ENCODE measurements around the gene AWAT1. TPM values are rescaled to one million over a fixed set of nuclear protein-coding genes. Genes with fewer than 3 reads are reported as not detected.
"Not testable (repeated sequence)": the region's sequence is repeated elsewhere in the genome, so short reads cannot be mapped to it uniquely, and the experiment has no call there.

The AWAT1 gene
- total RNA-seq, 1 donor from 2014 or later = not detected

DNA sequence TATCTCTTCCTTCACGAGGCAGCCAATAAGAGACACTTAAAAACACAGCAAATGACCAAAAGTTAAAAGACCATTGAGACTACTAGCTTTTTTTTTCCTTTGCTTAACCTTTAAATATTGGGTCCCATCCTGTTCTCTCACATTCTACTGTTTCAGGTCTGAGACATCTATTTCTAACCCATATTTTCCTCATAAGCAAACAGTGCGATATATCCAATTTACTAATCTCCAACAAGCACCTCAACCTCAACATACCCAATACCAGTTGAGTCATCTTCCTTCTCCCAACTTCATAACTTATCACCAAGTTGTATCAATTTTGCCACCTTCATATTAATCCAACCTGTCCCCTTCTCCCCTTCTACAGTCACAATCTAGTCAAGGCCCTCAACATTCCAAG, 7.0 kb downstream of the AWAT1 start:
- H3K4me3 ChIP-seq = no peak overlapping the region
- no peak for DNase-seq
- H3K36me3 ChIP-seq = no peaks in the 10 kb centered on the region
- H3K27ac ChIP-seq (replicated peaks) = no peak overlapping the region
- H3K9me3 ChIP-seq (replicated peaks) = no peaks in the 10 kb centered on the region
- intact Hi-C loops (cut with micrococcal nuclease) = no loop called here
- H3K4me1 ChIP-seq = no peaks in the 10 kb centered on the region
- no peaks in the 10 kb centered on the region for H3K27me3 ChIP-seq (ENCODE audit: low read depth)
- TF ChIP-seq, protein P1, sequence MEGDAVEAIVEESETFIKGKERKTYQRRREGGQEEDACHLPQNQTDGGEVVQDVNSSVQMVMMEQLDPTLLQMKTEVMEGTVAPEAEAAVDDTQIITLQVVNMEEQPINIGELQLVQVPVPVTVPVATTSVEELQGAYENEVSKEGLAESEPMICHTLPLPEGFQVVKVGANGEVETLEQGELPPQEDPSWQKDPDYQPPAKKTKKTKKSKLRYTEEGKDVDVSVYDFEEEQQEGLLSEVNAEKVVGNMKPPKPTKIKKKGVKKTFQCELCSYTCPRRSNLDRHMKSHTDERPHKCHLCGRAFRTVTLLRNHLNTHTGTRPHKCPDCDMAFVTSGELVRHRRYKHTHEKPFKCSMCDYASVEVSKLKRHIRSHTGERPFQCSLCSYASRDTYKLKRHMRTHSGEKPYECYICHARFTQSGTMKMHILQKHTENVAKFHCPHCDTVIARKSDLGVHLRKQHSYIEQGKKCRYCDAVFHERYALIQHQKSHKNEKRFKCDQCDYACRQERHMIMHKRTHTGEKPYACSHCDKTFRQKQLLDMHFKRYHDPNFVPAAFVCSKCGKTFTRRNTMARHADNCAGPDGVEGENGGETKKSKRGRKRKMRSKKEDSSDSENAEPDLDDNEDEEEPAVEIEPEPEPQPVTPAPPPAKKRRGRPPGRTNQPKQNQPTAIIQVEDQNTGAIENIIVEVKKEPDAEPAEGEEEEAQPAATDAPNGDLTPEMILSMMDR (IDR thresholded peaks at IDR 0.05; ENCODE audit: borderline replicate concordance) = no peak

DNA sequence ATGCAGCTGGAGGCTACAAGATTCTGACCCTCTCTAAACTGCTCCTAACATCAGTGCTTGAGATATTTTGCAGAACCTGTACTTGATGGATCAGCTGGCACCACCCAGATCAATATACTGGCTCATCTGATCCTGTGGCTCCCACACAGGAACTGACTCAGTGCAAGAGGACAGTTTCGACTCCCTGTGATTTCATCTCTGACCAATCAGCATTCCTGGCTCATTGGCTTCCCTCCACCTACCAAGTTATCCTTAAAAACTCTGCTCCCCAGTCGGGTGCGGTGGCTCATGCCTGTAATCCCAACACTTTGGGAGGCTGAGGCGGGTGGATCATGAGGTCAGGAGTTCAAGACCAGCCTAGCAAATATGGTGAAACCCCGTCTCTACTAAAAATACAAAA, 9.1 kb downstream of the AWAT1 start:
- H3K4me3 ChIP-seq; intact Hi-C loops (cut with micrococcal nuclease); H3K36me3 ChIP-seq; H3K27ac ChIP-seq (replicated peaks); H3K27me3 ChIP-seq (ENCODE audit: low read depth); DNase-seq; H3K9me3 ChIP-seq (replicated peaks); H3K4me1 ChIP-seq: not testable (repeated sequence)

DNA sequence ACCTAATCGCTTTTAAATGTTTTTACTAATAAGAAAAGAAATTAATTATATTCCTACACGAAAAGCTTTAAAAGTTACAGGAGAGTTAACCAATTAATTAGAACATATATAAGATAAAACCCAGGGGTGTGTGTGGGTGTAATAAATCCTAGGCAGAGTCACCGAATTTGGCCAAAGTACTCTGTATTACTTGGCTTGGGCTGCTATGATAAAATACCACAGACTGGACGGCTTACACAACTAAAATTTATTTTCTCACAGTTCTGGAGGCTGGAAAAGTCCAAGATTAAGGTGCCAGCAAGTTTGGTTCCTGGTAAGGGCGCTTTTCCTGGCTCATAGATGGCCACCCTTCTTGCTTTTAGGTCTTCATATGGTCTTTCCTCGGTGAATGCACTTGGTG, 10.4 kb downstream of the AWAT1 start:
- DNase-seq = no peak
- Histone ChIP-seq H3K4me3 (no peak overlapping the region), H3K27me3 (ENCODE audit: low read depth) (no peaks in the 10 kb centered on the region), H3K36me3 (no peaks in the 10 kb centered on the region), H3K27ac (replicated peaks) (no peak overlapping the region), H3K9me3 (replicated peaks) (no peaks in the 10 kb centered on the region), H3K4me1 (no peaks in the 10 kb centered on the region)
- TF ChIP-seq, protein P1 (IDR thresholded peaks at IDR 0.05; ENCODE audit: borderline replicate concordance) = no peak
- intact Hi-C loops (cut with micrococcal nuclease) = no loop called here

DNA sequence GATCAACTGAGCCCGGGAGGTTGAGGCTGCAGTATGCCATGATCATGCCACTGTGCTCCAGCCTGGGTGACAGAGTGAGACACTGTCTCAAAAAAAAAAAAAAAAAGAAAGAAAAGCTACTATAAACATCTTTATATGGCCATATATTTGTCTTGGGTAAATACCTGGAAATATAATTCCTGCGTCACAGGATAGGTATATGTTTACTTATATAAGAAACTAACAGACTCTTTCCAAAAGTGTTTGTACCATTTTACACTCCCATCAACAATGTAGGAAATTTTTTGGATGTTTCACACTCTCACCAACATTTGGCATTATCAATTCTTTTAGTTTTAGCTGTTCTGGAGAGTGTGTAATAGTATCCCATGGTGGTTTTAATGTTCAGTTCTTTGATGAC, 12.8 kb downstream of the AWAT1 start:
- intact Hi-C loops (cut with micrococcal nuclease) = no loop called here
- Histone ChIP-seq H3K4me3 (no peak overlapping the region), H3K4me1 (no peaks in the 10 kb centered on the region), H3K27ac (replicated peaks) (no peak overlapping the region), H3K9me3 (replicated peaks) (no peaks in the 10 kb centered on the region), H3K27me3 (ENCODE audit: low read depth) (no peaks in the 10 kb centered on the region), H3K36me3 (no peaks in the 10 kb centered on the region)
- TF ChIP-seq, protein P1 (IDR thresholded peaks at IDR 0.05; ENCODE audit: borderline replicate concordance) = no peak
- no peak for DNase-seq

DNA sequence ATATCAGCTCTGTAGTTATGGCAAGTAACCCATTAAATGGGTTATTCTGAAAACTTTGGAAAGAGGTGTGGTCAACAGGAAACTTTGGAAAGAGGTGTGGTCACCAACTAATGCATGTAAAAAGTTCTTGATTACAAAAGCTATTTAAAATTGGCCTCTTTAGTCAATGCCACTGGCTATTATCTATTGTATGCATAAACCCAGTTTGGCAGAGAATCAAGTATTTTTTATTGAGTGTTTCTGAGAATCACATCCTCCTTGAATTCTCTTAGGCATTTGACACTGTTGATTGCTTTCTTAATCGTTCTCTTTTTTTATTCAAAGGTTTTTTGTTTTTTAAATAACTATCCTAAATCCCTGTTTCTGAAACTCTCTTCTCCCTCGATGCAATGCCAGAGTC, 18.0 kb downstream of the AWAT1 start:
- no peaks in the 10 kb centered on the region for H3K36me3 ChIP-seq
- TF ChIP-seq, protein P1 (IDR thresholded peaks at IDR 0.05; ENCODE audit: borderline replicate concordance) = no peak
- H3K27ac ChIP-seq (replicated peaks) = no peak overlapping the region
- no peaks in the 10 kb centered on the region for H3K4me1 ChIP-seq
- DNase-seq = no peak
- no peak overlapping the region for H3K4me3 ChIP-seq
- H3K9me3 ChIP-seq (replicated peaks) = no peaks in the 10 kb centered on the region
- intact Hi-C loops (cut with micrococcal nuclease) = no loop called here
- no peaks in the 10 kb centered on the region for H3K27me3 ChIP-seq (ENCODE audit: low read depth)

DNA sequence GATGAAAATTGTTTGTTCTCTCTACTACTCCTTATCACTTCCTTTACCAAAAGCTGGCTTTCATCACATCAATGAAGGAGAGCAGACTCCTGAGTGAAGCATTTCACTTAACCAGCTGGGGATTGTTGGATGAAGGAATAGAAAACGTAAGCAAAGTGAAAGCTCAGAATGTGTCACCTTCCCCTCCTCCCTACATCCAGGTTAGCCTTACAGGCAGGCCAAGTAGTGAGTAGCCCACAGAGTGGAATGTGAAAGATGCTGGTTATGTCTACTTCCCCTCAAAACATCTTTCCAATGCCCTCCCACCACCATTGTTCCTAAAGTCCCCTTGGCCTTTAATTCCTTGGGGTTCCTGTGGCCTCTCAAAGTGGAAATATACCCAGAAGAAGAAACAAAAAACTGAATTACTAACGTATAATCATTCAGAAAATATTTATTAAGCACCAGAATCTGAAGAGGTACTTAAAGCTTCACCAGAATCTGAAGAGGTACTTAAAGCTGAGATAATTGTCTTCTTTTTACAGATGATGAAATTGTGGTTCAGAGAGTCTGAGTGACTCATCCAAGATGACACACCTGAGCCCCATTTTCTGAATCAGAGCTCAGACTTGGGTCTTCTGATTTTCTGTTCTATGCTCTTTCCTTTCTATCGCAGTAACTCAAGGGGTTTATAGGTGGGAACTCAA, 19.1 kb downstream of the AWAT1 start:
- Histone ChIP-seq H3K27ac (replicated peaks) (no peak overlapping the region), H3K9me3 (replicated peaks) (no peaks in the 10 kb centered on the region), H3K27me3 (ENCODE audit: low read depth) (no peaks in the 10 kb centered on the region), H3K36me3 (no peaks in the 10 kb centered on the region), H3K4me3 (no peak overlapping the region), H3K4me1 (no peaks in the 10 kb centered on the region)
- intact Hi-C loops (cut with micrococcal nuclease) = no loop called here
- TF ChIP-seq, protein P1 (IDR thresholded peaks at IDR 0.05; ENCODE audit: borderline replicate concordance) = no peak
- DNase-seq = no peak

Measured in left ventricle myocardium inferior (tissue), 1 donor.